GM12892 (cell line): ENCODE results near the gene TGM3.

Experiments used
- POLR2A ChIP-seq: IDR thresholded peaks from 2 replicates; pipeline ENCODE4 v1.6.1; 2011; ENCODE audit warnings: low read depth, low read length, control low read depth
- POLR2AphosphoS5 ChIP-seq: IDR thresholded peaks from 2 replicates; pipeline ENCODE4 v1.6.1; 2011; ENCODE audit warnings: low read depth, low read length, control low read depth
- TAF1 ChIP-seq: IDR thresholded peaks from 2 replicates; pipeline ENCODE4 v1.6.1; 2011; ENCODE audit warnings: low read depth, mild to moderate bottlenecking, control low read depth, low read length, borderline replicate concordance

DNA sequence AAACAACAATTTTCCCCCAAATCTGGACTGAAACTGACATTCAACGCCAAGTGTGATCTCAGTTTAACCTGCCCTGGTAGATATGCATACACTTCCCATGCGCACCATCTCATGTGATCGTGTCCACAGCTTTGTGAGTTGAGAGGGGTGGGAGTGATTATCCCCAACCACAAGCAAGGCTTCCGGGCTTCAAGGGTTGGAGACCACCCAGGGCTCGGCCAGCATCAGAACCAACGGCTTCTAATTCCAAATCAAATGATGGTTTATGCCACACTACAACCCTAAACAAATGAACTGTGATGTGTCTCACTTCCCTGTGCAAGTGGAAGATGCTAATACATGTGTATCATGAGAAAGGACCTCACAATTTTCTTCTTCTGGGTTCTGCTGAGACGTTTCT lies 515 bp upstream of the TGM3 start:
- TF ChIP-seq TAF1 (no peak), POLR2A (no peak), POLR2AphosphoS5 (no peak)
